NK-92 (cell line): ENCODE data around the gene RANGAP1.

Experiments used
- DNase-seq: peaks from one replicate; lab custom pipeline; 2025; ENCODE audit not compliant: unreplicated experiment; lab: John Stamatoyannopoulos, UW

The RANGAP1 gene, protein sequence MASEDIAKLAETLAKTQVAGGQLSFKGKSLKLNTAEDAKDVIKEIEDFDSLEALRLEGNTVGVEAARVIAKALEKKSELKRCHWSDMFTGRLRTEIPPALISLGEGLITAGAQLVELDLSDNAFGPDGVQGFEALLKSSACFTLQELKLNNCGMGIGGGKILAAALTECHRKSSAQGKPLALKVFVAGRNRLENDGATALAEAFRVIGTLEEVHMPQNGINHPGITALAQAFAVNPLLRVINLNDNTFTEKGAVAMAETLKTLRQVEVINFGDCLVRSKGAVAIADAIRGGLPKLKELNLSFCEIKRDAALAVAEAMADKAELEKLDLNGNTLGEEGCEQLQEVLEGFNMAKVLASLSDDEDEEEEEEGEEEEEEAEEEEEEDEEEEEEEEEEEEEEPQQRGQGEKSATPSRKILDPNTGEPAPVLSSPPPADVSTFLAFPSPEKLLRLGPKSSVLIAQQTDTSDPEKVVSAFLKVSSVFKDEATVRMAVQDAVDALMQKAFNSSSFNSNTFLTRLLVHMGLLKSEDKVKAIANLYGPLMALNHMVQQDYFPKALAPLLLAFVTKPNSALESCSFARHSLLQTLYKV

DNA sequence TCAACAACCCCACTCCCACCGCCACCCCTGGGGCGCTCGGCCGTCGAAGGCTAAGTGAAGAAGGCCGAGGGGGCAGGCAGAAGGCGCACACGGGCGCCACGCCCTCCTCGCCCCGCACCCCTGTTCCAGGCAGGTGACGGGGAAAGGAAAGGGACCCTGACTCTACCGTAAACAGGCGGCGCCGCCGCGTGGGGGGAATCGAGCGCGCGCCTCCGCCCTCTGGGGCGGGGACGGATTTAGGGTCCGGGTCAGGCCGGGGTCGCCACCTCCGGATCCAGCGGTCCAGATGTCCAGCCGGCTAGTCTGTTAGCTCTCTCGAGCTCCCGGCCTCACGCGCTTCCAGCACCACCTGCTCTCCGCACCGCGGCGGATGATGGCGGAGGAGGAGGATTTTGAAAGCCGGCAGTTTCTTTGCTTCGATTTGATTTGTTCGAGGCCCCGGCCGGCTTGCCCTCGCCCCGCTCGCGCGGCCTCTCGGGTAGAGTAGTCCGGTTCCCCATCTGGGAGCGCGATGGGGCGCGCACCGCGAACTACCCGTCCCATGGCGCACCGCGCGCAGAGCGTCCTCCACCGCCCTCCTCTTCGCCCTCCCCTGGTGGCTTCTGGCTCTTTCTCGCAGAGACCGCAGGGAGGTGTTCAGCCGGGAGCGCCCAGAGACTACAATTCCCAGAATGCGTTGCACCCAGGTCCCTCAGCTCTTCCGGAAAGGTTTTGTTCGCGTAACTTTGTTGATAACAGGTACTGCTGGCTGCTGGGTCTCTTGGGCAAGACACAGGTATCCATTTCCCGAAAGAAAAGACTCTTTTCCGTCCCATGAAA, at the start of gene RANGAP1:
Gene RANGAP1, minus strand, starts transcription at position 368 of the 819 bp plus-strand sequence. CDS start 5,143 bp downstream, outside the sequence.
- DNase-seq: peak; percentile 75

DNA sequence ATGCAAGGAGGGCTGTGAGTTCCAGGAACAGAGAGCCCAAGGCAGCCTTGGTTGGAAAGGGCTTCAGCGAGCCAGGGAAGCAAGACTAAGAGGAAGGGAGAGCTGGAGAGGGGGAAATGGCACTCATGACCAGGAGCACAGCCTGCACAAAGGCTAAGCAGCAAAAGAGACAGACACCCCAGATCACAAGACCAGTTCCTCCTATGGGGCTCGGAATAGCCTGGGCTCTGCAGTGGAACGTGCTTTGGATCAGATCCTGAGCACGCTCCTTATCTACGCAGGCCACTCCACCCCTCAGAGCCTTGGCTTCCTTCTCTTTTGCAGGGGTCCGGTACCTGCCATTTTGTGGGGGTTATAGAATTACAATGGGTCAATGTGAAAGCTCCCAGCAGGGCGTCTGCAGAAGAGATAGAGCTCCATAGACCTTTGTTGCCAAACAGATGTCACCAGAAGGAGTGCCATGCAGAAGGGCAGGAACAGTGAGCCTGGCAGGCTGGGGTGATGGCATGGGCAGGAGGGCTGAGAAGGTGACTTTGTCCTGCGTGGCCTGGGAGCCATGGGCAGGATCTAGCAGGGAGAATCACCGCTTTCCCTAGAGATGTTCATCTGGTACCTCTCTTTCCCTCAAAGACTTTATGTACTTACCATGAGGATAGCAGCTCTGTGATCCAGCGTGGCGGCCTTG, 49.1 kb upstream of the RANGAP1 start:
- DNase-seq: no peak

DNA sequence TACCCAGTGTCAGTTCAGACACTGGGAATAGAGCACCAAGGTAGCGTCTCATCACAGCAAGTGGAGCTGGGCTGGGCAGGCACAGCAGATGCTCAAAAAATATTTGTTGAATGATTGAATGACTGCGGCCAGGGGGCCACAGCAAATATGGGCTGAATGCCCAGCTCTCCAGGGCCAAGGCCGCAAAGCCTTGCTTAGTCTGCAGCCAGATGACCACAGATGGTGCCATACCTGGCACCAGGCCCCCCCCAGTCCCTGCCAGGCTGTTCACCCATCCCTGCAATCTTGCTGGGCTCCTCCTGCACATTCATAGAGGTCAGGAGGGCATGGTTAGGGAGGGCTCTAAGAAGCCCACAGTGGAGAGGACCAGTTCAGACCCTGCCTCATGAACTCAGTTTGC, 48.2 kb upstream of the RANGAP1 start:
- no peak for DNase-seq

DNA sequence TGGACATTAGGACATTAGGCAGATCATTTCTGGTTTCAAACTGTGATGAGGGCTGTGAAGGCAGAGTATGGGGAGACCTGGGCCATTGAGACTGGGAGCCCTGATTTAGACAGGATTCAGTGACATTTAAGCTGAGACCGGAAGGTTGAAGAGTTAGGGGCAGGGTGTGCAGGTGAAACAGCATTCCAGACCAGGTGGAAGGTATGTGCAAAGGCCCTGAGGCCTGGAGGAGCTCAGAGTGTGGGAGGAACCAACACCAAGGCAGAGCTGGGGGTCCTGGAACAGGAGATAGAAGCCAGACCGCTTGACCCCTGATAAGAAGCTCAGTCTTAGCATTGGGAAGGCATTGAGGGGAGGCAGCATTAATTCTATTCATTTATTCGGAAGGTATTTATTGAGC, 47.8 kb upstream of the RANGAP1 start:
- no peak for DNase-seq

DNA sequence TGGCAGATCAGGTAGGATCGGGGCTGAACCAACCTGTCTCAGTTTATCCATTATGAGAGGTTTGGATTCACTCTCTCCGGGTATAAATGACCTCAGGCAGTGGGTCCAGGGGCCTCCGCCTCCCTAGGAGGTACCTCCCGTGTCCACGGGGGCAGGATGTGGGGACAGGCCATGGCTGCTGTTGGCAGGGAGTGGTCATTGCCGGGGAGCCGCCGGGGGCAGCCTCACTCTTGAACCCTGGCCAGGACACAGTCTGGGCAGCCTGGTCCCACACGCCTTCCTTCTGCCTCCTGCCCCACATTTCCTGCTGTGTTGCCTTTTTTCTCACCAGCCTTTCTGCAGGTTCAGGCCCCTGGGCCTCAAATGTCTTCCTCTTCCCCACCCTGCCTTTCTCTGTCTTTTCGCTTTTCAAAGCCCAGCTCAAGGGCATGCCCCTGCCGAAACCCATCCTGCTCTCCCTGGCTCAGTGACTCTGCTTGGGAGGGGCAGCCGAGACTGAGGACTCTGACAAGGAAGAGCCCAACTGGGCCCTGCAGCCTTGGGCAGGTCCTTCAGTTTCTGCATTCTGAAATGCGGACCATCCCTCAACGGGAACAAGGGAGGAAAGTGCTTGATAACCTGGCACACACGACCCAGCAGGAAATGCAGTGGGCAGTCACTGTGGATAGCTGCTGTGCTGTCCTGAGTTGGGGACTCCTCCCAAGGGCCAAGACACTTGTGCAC, 46.4 kb upstream of the RANGAP1 start:
- DNase-seq: no peak

DNA sequence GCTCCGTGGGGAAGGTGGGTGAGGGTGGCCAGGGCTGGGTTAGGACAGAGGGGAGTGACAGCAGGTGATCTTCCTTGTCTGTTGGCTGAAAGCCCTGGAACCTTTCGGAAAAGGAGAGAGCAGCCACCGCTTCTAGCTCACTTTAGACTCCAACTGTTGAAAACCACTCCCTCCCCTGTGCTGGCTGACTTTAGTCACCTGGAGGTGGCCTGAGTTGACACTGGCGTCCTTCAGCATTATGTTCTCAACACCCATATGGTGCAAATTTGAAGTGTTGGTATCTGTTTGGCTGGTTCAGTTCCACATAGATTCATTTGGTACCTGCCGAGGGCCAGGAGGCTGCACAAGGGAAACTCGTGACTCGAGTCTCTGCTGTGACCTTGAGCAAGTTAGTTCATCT, 44.2 kb upstream of the RANGAP1 start:
- DNase-seq: no peak

DNA sequence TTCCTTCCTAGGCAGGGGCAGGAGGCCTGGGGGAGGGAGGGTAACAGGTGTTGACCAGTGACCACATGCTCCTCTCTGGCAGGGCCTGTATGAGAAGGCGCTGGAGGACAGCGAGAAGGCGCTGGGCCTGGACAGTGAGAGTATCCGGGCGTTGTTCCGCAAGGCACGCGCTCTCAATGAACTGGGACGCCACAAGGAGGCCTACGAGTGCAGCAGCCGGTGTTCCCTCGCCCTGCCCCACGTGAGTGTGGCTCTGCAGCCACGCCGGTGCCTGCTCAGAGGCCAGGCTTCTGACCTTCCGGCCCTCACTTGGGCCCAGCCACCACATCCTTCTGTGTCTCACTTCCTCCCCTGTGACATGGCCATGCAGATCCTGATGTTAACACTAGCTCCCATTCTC, 41.1 kb upstream of the RANGAP1 start:
- DNase-seq: no peak

DNA sequence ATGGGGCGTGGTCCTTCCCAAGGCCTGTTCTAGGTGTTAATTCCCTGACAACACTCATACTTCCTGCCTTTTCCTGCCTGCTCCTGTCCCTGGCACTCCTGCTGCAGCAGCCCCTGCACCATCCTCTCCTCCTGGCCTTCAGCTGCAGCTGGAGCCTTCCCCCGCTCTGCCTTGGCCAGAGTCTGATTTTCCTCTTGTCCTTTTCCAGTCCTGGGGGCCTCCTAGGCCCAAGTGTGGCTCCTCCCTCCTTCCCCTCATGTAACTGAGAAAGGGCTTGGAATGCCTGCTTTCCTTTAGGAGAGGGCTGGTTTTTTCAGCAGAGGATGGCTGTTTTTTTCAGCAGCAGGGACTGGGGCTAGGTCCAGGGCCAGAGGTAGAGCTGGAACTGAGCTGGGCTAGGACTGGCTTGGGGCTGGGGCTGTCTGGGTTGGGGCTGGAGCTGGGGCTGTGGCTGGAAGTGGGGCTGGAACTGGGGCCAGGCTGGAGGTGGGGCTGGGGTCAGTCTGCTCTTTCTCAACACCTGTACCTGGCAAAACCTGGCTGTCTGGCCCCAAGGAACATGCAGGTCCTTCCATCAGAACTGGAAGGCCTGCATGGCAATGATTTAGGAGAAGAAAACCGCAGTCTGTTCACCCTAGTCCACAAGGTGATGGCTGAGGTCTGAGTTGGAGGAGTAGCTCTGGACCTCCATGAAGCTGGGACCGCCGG, 39.0 kb upstream of the RANGAP1 start:
- DNase-seq: no peak

DNA sequence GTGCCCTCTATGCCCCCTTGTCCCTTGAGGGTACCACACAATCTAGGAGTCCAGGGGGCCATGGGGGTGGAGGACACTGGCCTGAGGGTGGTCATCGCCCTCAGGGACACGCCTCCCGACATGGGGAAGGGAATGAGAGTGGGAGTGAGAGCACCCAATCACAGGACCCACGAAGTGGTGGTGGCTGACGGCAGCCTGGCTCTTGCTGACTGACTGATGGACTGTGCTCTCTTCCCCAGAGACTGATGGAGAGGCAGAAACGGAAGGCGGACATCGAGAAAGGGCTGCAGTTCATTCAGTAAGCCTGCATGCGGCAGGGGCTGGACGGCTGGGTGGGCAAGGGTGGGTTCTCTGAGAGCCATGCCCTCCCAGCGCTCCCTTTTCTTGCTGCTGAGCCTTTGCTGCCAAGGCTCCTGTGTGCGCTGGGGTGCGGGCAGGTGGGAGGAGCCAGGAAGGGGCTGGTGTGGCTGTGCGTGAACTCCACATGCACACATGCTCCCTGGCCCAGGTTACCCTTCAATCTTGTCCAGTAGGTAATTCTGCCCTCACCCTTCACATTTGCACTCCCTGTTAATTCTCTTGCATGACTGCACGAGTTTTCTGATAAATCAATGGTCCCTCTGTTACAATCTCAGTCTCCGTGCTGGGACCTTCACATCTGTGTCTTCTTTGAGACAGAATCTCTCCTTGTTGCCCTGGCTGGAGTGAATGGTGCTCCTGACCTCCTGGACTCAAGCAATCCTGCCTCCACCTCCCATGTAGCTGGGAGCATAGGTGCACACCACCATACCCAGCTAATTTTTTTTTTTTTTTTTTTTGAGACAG, 34.6 kb upstream of the RANGAP1 start:
- DNase-seq: no peak

DNA sequence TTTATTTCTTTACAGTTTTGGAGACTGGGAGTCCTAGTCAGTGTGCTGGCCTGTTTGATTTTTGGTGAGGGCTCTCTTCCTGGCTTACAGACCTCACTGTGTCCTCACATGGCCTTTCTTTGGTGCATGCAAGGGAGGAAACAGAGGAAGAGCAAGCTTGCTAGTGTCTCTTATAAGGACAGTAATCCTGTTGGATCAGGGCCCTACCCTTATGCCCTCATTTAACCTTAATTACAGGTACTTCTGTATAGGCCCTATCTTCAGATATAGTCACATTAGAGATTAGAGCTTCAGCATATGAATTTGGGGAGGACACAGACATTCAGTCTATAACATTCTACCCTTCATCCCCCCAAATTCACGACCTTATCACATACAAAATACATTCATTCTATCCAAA, 29.6 kb upstream of the RANGAP1 start:
- DNase-seq: no peak

DNA sequence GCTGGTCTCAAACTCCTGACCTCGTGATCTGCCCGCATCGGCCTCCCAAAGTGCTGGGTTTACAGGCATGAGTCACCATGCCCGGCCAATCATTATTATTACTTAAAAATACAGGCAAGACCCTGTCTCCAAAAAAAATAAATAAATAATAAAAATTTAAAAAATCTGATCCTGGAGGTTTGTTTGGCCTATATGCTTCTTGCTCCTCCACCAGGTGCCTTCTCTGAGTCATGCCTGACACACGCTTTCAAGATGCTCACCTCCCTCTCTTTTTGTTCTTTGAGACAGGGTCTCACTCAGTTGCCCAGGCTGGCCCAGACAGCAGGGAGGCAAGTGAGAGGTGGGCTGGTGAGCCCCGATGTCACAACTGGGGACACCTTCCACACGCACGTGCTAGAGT, 28.8 kb upstream of the RANGAP1 start:
- DNase-seq: no peak

DNA sequence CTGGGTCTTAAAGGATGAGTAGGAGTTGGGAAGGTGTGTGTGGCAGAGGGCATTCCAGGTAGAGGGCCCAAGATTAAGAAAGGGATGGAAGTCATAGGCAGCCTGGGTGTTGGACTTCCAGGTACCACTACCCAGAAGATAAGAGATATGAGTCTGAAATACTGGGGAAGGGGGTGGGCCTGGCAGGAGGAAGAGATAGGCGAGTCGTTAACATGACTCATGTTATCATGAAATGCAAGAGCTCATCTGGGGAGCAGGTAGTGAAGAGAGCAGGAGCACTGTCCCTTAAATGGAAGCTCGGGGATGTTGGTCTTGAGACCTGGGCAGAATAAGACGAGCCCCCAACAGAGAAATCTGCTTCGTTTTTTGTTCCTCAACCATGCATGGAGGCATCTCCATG, 25.5 kb upstream of the RANGAP1 start:
- DNase-seq: no peak

DNA sequence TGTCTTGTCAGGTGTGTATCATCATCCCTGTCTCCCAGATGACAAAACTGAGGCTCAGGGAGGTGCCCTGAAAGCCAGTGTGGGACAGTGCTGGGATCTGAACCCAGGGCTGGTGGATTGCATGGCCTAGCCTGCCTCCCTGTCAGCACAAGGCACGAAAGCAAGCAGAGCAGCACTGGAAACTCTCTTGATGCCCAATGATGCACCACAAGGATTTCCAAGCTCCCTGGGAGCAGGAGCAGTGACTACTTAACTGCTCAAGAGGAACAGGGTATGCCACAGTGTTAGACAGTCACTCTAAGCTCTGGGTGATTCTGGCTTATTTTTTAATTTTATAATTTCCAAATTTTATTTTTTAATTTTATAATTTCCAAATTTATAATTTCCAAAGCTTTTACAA, 24.3 kb upstream of the RANGAP1 start:
- DNase-seq: no peak

DNA sequence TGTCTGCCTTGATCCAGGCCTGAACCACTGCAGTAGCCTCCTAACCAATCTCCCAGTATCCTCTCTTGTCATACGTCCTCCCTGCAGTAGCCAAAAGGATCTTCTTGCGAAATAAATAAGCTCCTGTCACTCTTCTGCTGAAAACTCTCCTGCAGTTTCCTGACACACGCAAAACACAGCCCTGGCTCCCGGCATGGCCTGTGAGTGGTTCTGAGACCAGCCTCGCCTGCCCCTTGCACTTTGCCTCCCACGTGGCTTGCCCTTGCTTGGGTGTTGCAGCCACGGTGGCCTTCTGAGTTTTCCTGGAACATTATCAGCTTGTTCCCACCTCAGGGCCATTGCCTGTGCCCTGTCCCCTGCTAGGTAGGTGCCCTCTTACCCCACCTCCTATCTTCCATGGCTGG, 22.6 kb upstream of the RANGAP1 start:
- DNase-seq: no peak

DNA sequence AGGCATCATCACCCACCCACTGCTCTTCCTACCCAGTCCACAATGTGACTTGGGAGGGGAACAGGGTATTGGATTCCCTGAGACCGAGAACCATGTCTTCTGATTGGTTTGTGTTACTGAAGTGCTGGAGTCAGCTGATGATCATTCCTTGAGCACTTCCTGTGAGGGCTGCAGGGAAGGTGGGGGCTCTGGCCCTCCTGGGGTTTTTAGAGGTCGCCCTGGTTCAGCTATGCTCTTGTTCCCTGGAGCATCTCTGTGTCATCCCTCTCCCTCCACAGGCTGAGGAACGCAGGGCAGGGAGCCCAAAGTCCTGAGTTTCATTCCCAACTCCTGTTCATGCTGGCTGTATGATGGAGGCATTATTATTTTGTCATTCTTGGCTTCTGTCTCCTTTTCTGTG, 22.1 kb upstream of the RANGAP1 start:
- no peak for DNase-seq

DNA sequence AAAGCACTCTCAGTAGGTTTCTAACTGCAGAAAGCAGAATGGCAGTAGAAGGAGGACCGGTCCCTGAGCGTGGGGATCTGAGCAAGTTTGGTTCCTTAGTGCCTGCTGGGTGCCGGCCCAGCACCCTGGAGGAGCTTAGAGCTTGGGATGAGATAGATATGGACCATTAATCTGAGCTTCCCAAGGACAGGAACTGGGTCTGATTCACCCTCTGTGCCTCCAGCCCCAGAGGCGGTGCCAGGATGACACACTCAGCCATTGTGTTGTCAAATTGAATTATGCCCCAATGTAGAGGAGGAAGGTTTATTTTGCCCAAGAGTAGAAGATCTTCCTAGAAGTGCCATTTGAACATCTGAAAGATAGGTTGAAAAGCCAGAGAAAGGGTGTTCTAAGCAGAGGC, 19.7 kb upstream of the RANGAP1 start:
- DNase-seq: no peak

DNA sequence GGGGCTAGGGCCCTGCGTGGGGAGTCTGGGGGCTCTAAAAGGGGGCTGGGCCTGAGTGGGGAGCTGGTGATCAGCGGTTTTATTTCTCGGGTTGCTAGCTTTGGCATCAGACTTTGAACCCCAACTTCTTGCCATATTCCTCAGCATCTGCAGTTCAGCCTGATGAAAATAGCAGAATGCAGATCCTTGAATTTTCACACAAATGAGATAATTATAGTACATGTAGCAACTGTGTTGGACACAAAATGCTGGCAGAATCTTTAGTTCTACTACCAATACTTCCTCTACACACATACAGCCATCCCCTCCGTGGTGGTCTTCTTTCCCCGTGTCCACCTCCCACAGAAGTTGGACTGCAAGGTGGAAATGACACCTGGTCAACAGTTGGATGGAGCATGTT, 16.8 kb upstream of the RANGAP1 start:
- DNase-seq: no peak

DNA sequence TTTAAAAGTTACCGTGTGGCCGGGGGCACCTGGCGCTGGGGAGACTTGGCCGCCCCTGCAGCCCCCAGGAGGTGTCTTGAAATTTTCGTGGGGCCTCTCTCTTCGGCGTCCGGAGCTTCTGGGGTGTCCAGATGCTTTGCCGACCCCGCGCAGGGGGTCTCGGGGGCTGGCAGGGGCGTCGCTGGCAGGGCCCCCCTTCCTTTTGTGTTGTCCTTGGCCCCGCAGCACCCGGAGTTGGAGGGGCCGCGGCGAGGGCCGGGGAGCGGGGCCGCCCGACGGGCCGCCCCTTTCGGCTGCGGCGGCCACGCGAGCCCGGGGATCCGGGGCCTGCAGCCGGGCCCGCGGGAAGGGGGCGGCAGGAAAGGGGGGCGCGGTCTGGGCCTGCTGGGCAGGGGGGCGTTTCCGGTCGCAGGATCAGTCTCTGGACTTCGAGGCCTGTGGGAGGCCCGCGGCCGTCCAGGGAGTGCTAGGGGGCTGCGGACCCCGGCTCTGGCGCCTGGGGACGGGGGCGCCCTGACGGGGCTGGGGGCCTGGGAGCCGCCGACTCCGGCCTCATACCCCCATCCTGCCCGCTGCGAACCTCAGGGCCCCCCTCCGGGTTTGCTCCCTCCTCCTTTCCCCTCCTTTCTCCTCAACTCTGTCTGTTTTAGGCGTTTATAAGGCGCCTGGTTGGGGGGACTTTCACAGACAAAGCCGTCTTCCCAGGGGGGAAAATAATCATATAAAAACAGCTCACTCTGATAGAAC, 16.2 kb upstream of the RANGAP1 start:
- DNase-seq: no peak
